ENCODE data around the gene EEF1AKMT1.

Gene EEF1AKMT1

DNA sequence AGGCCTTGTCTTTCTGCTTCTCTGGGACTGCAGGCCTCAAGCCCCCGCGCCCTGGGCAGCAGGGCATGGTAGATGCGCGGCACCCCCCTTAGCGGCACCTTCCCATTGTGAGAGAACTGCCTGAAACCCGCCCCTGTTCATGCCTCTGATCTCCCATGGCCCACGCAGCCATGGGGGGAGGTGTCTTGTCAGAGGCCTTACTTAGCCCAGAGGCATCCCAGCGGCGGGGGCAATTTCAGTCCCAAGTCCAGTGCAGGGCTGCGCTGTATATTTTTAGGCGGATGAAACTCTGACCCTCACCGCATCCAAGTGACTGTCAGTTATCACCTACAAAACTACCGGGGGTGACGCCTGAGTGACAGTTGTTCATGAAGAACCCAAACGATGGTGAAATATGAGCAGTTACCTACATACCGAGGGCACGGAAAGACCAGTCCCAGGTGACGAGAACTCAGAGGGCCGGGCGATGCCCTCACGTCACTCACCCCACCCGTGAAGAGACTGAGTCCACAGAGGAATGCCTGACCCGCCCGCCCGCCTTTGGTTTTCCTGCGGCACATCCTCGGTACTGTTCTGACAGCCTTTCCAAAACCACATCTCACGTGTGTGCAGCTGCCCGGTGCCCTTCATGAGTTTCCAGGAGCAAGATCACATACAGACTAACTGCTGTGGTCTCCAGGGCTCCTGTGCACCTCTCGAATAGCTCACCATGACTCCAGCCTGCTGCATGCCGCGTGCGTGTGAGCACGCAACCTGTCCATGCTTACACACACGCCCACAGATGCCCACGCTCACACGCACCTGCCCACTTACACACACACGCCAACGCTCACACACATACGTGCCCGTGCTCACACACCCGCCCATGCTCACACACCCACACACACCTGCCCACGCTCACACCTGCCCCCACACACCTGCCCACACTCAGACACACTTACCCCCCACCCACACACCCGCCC is 55.9 kb downstream of the EEF1AKMT1 start:
- DNase-seq, result no peak

DNA sequence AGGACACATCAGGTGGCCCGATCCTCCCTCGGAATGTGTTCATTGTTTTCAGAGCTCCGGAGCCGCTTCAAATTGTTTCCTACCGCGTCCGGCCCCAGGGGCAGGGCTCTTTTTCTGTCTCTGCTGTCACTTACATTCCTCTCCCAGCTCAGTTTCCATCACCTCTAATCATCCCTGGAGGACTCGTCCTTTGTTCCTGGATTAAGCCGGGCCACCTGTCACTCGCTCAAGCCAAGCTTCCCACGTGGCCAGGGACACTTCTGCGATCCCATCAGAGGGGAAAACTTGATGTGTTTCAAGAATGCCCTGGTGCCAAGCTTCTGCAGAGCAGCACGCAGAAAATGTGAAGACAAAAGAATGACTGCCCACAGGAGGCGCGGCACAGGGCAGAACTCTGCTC is 56.8 kb downstream of the EEF1AKMT1 start:
- DNase-seq, result no peak

DNA sequence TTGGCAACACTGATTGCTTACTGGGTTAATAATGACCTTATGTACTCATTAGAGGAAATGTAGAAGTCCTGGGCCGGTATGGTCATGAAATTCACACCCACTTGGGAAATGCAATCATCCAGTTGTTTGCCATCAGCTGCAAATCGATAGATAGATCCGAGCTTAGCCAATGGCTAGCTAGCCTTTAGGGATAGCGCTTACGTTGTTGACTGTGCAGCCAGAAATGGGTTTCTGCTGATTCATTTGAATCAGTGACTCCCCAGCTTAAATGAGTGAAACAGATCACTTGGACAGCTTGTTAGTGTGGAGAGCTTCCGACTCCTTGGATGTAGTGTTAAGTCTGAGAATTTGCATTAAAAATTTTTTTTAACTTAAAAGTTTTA is 58.4 kb downstream of the EEF1AKMT1 start:
- no peak for DNase-seq

DNA sequence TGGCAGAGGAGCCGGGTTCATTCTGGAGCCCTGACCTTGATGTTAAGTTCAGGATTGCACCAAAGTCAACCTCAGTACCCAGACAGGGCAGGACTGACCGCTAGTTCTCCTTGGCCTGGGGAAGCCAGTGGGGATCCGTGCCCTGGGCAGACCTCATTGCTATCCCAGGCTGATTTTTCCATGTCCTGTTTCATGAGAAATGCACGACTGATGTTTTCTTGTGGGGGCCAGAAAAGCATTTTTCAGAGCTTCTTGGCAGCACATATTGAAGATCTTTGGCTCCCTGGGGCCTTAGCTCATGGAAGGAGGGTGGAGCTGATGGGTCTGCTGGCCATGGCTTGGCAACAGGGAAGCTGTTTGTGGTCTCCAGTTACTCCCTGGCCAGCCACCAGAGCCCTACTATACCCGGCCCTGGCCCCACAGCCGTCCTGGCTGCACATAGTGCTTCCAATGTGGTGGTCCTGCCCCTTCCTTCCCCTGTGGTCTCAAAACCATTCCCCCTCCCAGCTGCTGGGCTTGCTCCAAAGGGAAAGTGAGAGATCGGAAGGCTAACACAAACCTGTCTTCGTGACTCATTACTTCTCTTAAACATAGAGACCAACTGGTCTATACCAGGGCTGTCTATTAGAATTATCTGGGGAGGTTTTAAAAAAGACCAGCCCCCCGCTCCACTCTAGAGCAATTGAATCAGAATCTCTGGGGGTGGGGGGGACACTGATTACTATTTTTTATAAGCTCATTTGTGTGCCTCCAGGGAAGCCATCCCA is 59.0 kb downstream of the EEF1AKMT1 start:
- DNase-seq, result no peak

DNA sequence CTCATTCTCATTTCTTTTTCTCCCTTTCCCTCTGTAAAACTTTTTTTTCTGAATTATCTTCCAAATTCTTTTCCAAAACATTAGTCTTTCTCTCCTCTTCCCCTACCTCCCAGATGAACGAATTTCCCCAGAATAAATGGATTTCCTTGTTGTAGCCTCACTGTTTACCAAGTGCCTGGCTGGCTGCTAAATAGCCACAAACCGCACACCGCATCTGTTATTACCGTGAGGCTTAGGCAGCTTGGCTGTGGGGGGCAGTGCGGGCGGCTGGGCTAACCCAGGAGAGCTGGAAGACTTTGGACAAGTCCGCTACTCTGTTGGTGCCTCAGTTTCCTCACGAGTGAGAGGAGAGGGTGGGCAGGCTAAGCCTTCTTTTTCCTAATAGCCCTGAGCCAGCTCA is 59.6 kb downstream of the EEF1AKMT1 start:
- DNase-seq, result no peak

- DNase-seq, result no peak
Observed at GRCh38 chr13:20713751-20714150, 60.0 kb downstream of the EEF1AKMT1 start.

DNA sequence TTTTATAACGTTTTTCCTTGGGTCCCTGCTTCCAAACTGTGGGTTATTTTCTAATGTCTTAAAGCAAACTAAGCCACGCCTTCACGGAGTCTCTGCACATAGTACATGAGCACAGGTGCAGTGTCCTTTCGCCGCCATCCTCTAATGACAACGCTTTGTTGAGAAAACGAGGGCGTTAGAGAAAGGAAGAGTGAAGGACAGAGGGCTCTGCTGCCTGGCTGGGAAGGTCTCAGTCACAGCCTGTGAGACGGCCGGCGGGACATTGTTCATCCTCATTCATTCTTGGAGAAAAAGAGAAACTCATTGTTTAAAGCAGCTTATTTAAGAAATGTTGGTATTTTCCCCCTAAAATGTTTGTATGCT is 60.8 kb downstream of the EEF1AKMT1 start:
- DNase-seq, result no peak

- no peak for DNase-seq
Observed at GRCh38 chr13:20711301-20712044, 62.3 kb downstream of the EEF1AKMT1 start.

DNA sequence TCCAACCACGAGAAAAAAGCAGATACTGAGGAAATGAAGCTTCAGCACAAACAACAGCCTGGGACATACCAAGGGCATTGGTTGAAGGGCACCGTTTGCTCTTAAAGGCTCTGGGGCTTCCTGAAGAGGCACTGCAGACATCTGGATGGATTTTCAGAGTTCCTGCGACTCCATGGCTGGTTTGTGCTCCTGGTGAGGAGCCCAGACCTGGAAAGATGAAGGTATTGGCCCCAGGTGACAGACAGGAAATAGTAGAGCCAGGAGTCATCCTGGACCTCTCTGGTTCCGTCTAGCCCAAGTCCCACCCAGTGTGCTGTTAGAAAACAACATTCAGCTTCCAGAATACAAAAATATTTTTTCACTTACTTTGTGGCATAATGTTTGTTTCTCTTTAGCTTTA is 64.0 kb downstream of the EEF1AKMT1 start:
- DNase-seq, result no peak

- no peak for DNase-seq
Observed at GRCh38 chr13:20709369-20709768, 64.4 kb downstream of the EEF1AKMT1 start.

- DNase-seq, result no peak
Observed at GRCh38 chr13:20708216-20708615, 65.5 kb downstream of the EEF1AKMT1 start.

DNA sequence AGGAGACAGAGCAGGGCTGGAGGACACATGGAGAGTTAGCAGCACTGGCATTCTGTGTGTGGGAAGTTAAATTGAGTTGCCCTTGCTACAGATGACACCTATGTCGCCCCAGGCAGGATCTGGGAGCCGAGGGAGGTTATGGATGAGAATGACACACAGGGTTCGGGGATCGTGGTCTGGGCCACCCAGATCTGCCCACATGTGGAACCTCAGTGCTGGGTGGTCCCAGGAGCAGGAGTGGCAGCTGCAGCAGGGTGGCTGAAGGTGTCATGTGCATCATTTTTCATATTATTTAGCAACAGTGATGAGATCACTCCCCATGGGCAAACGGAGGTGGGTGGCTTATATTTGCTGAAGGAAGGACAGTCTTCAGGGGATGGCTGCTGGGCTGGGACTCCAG is 67.1 kb downstream of the EEF1AKMT1 start:
- DNase-seq, result no peak

DNA sequence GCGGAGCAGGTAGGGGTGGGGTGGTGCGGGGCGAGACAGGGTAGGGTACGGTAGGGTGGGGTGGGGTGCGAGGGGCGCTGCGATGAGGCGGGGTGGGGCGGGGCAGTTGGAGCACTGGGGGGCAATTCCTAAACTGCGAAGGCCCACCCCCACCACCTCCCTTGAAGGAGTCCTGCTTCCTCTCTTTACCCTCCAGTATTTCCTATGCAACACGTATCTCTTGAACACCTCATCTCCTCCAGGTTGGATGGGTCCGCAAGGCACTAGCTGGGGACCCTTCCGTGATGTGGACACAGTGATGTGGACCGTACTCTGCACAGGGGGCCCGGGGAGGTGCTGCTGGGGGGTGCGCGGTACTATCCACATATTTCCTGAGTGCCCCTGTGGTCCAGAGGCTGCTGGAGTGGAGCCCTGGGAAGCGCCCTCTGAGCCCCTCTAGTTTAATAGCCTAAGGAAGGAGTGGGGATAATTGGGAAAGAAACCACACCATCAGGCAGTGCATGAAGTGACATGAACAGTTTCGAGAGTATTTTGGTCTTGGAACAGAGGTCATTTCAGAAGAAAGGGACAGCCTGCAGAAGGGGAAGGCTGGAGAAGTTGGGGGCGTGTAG is 69.2 kb downstream of the EEF1AKMT1 start:
- no peak for DNase-seq

DNA sequence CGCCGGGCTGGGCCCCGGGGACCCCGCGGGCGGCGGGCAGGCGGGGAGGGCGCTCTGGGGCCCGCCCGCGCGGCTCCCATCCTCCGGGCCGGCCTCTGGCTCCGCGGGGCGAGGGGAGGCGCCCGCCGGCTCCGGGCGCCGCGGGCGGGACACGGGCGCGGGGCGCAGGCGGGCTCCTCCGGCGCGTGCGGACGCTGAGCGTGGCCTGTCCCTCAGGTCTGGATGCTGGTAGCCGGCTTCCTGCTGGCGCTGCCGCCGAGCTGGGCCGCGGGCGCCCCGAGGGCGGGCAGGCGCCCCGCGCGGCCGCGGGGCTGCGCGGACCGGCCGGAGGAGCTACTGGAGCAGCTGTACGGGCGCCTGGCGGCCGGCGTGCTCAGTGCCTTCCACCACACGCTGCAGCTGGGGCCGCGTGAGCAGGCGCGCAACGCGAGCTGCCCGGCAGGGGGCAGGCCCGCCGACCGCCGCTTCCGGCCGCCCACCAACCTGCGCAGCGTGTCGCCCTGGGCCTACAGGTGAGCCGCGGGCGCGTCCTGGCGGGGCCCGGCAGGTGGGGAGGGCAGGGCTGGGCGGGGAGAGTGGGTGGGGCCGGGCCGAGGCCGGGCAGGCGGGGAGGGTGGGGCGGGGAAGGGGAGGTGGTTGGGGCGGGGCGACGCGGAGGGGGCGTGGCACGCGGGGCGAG is 69.8 kb downstream of the EEF1AKMT1 start:
- DNase-seq, result peak; percentile 70 to 78

- DNase-seq, result no peak
Observed at GRCh38 chr13:20702915-20703779, 70.6 kb downstream of the EEF1AKMT1 start, which contains the start of gene IL17D. IL17D (plus strand) TSS chr13:20703699; CDS start chr13:20704002, 303 bp downstream.

- no peak for DNase-seq
Observed at GRCh38 chr13:20702530-20702914, 71.2 kb downstream of the EEF1AKMT1 start.

DNA sequence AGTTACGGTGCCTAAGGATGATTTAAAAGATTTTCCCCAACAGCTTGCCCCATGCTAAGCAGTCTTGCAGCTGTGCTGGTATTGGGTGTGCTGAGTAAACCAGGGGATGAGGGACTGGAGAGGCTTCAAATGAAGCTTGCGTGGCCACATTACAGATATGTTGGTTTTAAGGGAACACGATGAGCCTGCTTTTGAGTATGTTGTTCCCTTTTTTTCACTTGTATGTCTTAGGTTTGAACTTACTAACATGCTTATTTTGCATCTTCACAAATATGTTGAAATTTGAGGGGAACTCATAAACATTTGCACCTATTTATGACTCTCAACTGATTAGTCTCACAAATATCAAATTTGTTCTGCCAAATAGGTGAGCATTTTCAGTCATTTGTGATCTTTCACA is 72.3 kb downstream of the EEF1AKMT1 start:
- no peak for DNase-seq

DNA sequence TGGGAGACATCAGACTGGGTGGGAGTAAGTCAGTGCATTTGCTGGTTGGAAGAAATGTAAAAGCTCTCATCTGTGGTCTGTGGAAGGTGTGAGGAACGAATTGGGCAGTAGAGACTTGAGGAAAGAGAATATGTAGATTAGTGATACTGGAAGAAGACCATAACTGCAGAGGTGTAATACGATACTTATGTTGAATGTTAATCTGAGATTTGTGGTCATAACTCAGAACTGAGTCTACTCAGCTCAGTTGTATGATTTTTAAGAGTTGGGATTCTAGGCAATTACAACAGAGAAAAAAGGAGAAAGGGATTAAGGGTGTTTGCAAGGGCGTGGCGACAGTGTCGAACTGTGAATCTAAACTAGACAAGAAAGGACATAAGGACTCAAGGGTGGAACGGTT is 73.5 kb downstream of the EEF1AKMT1 start:
- no peak for DNase-seq

DNA sequence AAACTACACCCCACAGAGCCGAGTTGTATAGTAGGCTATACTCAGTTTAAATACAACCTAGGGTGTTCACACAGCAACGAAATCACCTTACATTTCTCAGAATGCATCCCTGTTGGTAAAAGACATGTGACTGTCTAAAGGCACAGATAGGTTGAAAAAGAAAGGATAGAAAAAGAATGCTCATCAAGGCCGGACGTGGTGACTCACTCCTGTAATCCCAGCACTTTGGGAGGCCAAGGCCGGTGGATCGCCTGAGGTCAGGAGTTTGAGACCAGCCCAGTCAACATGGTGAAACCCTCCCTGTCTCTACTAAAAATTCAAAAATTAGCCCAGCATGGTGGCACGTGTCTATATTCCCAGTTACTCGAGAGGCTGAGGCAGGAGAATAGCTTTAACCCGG is 74.0 kb downstream of the EEF1AKMT1 start:
- no peak for DNase-seq

DNA sequence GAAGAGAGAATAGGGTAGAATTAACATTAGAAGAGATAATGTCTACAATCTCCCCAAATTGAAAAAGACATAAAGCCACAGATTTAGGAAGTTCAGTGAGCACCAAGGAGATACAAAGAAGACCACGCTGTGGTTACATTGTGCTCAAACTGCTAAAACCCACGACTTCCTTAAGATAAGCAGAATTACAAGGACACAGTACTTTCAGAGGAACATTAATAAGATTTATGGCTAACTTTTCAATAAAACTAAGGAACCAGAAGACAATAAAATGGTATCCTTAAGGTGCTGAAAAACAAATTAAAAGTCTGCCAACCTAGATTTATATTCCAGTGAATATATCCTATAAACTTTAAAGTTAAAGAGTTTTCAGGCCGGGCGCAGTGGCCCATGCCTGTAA is 77.7 kb downstream of the EEF1AKMT1 start:
- DNase-seq, result no peak

GRCh38 chr13:20691616-20692015 is 82.1 kb downstream of the EEF1AKMT1 start:
- DNase-seq, result no peak

All from NCI-H2081 (cell line).